Cardiac fibroblast (primary cell): ENCODE measurements around the gene NT5DC4.

Experiments used
- DNase-seq, 2 donors: peaks; one replicate each; pipeline versions ENCODE4 v3.0.0 to v3.0.0-alpha.2; 2010; ENCODE audit warnings: low read depth in 2 of 2
- H3K4me3 ChIP-seq, 2 donors: replicated peaks in 1 of 2; 1 replicate in 1 of 2; 2 replicates in 1 of 2; pipeline ENCODE4 v1.5.1; 2011; ENCODE audit warnings: low read depth in 2 of 2, low read length in 2 of 2, mild to moderate bottlenecking in 2 of 2, moderate library complexity in 1 of 2
- TF ChIP-seq, protein P1 (sequence below): IDR thresholded peaks from one replicate; pipeline ENCODE4 v1.5.1; 2011; ENCODE audit warnings: low read depth, mild to moderate bottlenecking, low read length, inconsistent platforms

NT5DC4 gene

GRCh38 chr2:112787729-112788393, 67.0 kb downstream of the NT5DC4 start:
- no peak for DNase-seq
- H3K4me3 ChIP-seq, result no peak overlapping the region
- TF ChIP-seq, protein P1, sequence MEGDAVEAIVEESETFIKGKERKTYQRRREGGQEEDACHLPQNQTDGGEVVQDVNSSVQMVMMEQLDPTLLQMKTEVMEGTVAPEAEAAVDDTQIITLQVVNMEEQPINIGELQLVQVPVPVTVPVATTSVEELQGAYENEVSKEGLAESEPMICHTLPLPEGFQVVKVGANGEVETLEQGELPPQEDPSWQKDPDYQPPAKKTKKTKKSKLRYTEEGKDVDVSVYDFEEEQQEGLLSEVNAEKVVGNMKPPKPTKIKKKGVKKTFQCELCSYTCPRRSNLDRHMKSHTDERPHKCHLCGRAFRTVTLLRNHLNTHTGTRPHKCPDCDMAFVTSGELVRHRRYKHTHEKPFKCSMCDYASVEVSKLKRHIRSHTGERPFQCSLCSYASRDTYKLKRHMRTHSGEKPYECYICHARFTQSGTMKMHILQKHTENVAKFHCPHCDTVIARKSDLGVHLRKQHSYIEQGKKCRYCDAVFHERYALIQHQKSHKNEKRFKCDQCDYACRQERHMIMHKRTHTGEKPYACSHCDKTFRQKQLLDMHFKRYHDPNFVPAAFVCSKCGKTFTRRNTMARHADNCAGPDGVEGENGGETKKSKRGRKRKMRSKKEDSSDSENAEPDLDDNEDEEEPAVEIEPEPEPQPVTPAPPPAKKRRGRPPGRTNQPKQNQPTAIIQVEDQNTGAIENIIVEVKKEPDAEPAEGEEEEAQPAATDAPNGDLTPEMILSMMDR, result no peak

- DNase-seq, result no peak
- TF ChIP-seq, protein P1, result no peak
- H3K4me3 ChIP-seq, result no peak overlapping the region
Observed at GRCh38 chr2:112788653-112789052, 67.8 kb downstream of the NT5DC4 start.
